Endothelial cell of umbilical vein (primary cell): Measurements from ENCODE around the gene ZDHHC11. TPM values are rescaled to one million over a fixed set of nuclear protein-coding genes. Genes with fewer than 3 reads are reported as not detected.

ENCODE experiments used
- BruUV-seq: library from RNA; stranded (reverse); fragments of 400-500 nt; replicated peaks from 2 replicates; lab custom pipeline; 2021; lab: Mats Ljungman, UMichigan
- CTCF ChIA-PET: fragments of 300-600, 350-600 bp; sonication (Branson Sonifier 250); formaldehyde crosslinking; loops from one replicate; lab custom pipeline; 2021; ENCODE audit warnings: antibody characterized with exemption, inconsistent platforms; lab: Charles Lee
- POLR2A ChIA-PET: fragments of 300-600, 350-600 bp; sonication (Branson Sonifier 250); formaldehyde crosslinking; loops from one replicate; lab custom pipeline; 2021; ENCODE audit warnings: antibody characterized with exemption, inconsistent platforms; lab: Charles Lee
- DNase-seq: peaks from one replicate; pipeline ENCODE4 v3.0.0-alpha.2; 2011; ENCODE audit warnings: low read depth, low spot score
- FAIRE-seq: peaks from 2 replicates; lab custom pipeline; 2011; peaks lifted over from hg19 to GRCh38; lab: Jason Lieb, UNC
- H2AFZ ChIP-seq: 2 replicates; pipeline ENCODE4 v1.6.0; 2012; ENCODE audit warnings: low read depth, low read length, control low read depth, inconsistent platforms
- H3K27ac ChIP-seq: 2 replicates; pipeline ENCODE4 v1.5.1; 2011; ENCODE audit warnings: low read depth, mild to moderate bottlenecking, control low read depth, low read length, moderate library complexity; ENCODE audit not compliant: insufficient read depth
- H3K27me3 ChIP-seq, 2 experiments: 2 replicates each; pipeline versions ENCODE4 v1.6.0 to v1.6.1; 2011; ENCODE audit warnings: low read length in 2 of 2, mixed read lengths in 1 of 2; ENCODE audit not compliant: control insufficient read depth in 2 of 2, insufficient read depth in 2 of 2
- H3K36me3 ChIP-seq, 2 experiments: 2 replicates in 1 of 2; 3 replicates in 1 of 2; pipeline ENCODE4 v1.5.1; 2011; ENCODE audit warnings: low read length in 2 of 2, mild to moderate bottlenecking in 1 of 2, moderate library complexity in 1 of 2; ENCODE audit not compliant: control insufficient read depth in 2 of 2, insufficient read depth in 2 of 2; ENCODE audit errors: extremely low read depth in 1 of 2
- H3K4me1 ChIP-seq: 3 replicates; pipeline ENCODE4 v1.5.1; 2011; ENCODE audit warnings: mild to moderate bottlenecking, low read length; ENCODE audit not compliant: control insufficient read depth, insufficient read depth; ENCODE audit errors: extremely low read depth
- H3K4me2 ChIP-seq: 2 replicates; pipeline ENCODE4 v1.6.1; 2011; ENCODE audit warnings: low read length, control low read depth, mixed read lengths; ENCODE audit not compliant: insufficient read depth
- H3K4me3 ChIP-seq, 3 experiments: fragments of 200-600 bp in 1 of 3; sonication (generic), shearing (Covaris generic) in 1 of 3; replicated peaks in 1 of 3; 2 replicates each; pipeline ENCODE4 v1.5.1; 2011 to 2016; ENCODE audit warnings: control low read depth in 3 of 3, low read length in 3 of 3, mild to moderate bottlenecking in 2 of 3, inconsistent platforms in 1 of 3, low read depth in 1 of 3, moderate library complexity in 1 of 3; ENCODE audit not compliant: insufficient read depth in 1 of 3
- H3K79me2 ChIP-seq: 2 replicates; pipeline ENCODE4 v1.6.0; 2012; ENCODE audit warnings: low read length, inconsistent platforms; ENCODE audit not compliant: control insufficient read depth, insufficient read depth
- H3K9ac ChIP-seq: replicated peaks from 2 replicates; pipeline ENCODE3; 2011; ENCODE audit warnings: low read length, control low read depth; ENCODE audit not compliant: insufficient read depth; ENCODE audit errors: extremely low read depth
- H3K9me1 ChIP-seq: replicated peaks from 3 replicates; pipeline ENCODE4 v1.6.0; 2011; ENCODE audit warnings: mild to moderate bottlenecking, low read length; ENCODE audit not compliant: control insufficient read depth, insufficient read depth; ENCODE audit errors: extremely low read depth
- H3K9me3 ChIP-seq: replicated peaks from 2 replicates; pipeline ENCODE4 v1.5.1; 2012; ENCODE audit warnings: low read length, inconsistent platforms; ENCODE audit not compliant: control insufficient read depth, insufficient read depth
- H4K20me1 ChIP-seq: replicated peaks from 2 replicates; pipeline ENCODE3; 2011; ENCODE audit warnings: mild to moderate bottlenecking, low read length; ENCODE audit not compliant: control insufficient read depth, insufficient read depth; ENCODE audit errors: extremely low read depth
- EZH2 ChIP-seq: IDR thresholded peaks from 2 replicates; pipeline ENCODE4 v1.6.1; 2012; ENCODE audit warnings: borderline replicate concordance, low read depth, mild to moderate bottlenecking, moderate library complexity, low read length, inconsistent platforms; ENCODE audit not compliant: severe bottlenecking
- FOS ChIP-seq: IDR thresholded peaks from 2 replicates; pipeline ENCODE4 v1.6.1; 2011; ENCODE audit warnings: mild to moderate bottlenecking, low read length, moderate library complexity, borderline replicate concordance; ENCODE audit not compliant: insufficient read depth
- GATA2 ChIP-seq: IDR thresholded peaks from 2 replicates; pipeline ENCODE4 v1.7.0; 2011; ENCODE audit warnings: low read depth, mild to moderate bottlenecking, moderate library complexity, mixed read lengths, low read length; ENCODE audit not compliant: insufficient read length, insufficient read depth
- JUN ChIP-seq: IDR thresholded peaks from 2 replicates; pipeline ENCODE4 v1.6.1; 2011; ENCODE audit warnings: borderline replicate concordance, low read depth; ENCODE audit not compliant: insufficient read length, insufficient read depth
- MYC ChIP-seq: IDR thresholded peaks from one replicate; pipeline ENCODE4 v1.6.1; 2011; ENCODE audit warnings: mild to moderate bottlenecking, low read depth, low read length
- POLR2A ChIP-seq: IDR thresholded peaks from 2 replicates; pipeline ENCODE4 v1.6.1; 2012; ENCODE audit warnings: low read depth, mild to moderate bottlenecking, control low read depth, low read length
- POLR2AphosphoS5 ChIP-seq: IDR thresholded peaks from 2 replicates; pipeline ENCODE4 v1.6.1; 2012; ENCODE audit warnings: low read depth, mild to moderate bottlenecking, control low read depth, low read length, moderate library complexity; ENCODE audit not compliant: insufficient read depth
- dilution Hi-C: fragments of 300-500 bp; cut with MboI; formaldehyde crosslinking; loops from one replicate; pipeline ENCODE4 v1.15.0; 2019; ENCODE audit warnings: low sequenced_read_pairs; ENCODE audit not compliant: extremely low pct_ligation_motif_present
- intact Hi-C: fragments of 100-400 bp; cut with micrococcal nuclease; formaldehyde crosslinking; loops from one replicate; pipeline ENCODE4 v1.10.0; 2022
- polyA plus RNA-seq, 4 experiments: library from polyadenylated mRNA; depleted of rRNA in 3 of 4; stranded (reverse) in 3 of 4; unstranded in 1 of 4; fragments of >200 nt; gene quantifications; 2 replicates each; pipeline versions ENCODE4 v1.2.1 to v1.2.3, GENCODE V29; 2011 to 2012; ENCODE audit warnings: missing spikeins in 1 of 4
- total RNA-seq: library from RNA; stranded (reverse); gene quantifications from 2 replicates; pipeline ENCODE4 v1.2.3, GENCODE V29; 2021
- TF ChIP-seq, protein P1 (sequence below): IDR thresholded peaks from 2 replicates; pipeline ENCODE4 v1.6.1; 2011; ENCODE audit not compliant: insufficient read depth, insufficient read length
- TF ChIP-seq, protein P2 (sequence below), 2 donors: IDR thresholded peaks; 1 replicate in 1 of 2; 2 replicates in 1 of 2; pipeline ENCODE4 v1.5.1; 2011; ENCODE audit warnings: low read length in 2 of 2, mild to moderate bottlenecking in 2 of 2, moderate library complexity in 2 of 2, control low read depth in 1 of 2, inconsistent platforms in 1 of 2, low read depth in 1 of 2; ENCODE audit not compliant: insufficient read depth in 1 of 2; ENCODE audit errors: extremely low read depth in 1 of 2

ZDHHC11 gene
- total and polyA plus RNA-seq, 2 donors (not counting 3 experiments of a cell fraction or from before 2014, with no cell fraction given) = 0.35 to 4.4 TPM

- dilution Hi-C loops = no loop called here
Observed at GRCh38 chr5:884345-885126, 33.8 kb upstream of the ZDHHC11 start.

More at GRCh38 chr5:884345-885126, 33.8 kb upstream of the ZDHHC11 start:
- Histone ChIP-seq H3K4me3 (no peak overlapping the region), H3K4me1 (no peaks in the 10 kb centered on the region), H3K9me1 (no peaks in the 10 kb centered on the region), H3K9ac (no peak overlapping the region), H3K36me3 (peaks cover 14 to 72% of the 10 kb centered on the region in 2 experiments), H3K79me2 (peaks cover 50% of the 10 kb centered on the region), H3K9me3 (no peaks in the 10 kb centered on the region), H2AFZ (no peak overlapping the region), H3K27me3 (no peaks in the 10 kb centered on the region), H3K4me2 (no peak overlapping the region), H3K27ac (no peak overlapping the region), H4K20me1 (no peaks in the 10 kb centered on the region)
- TF ChIP-seq JUN (no peak), EZH2 (no peak), GATA2 (no peak), MYC (no peak), POLR2A (no peak), FOS (no peak), POLR2AphosphoS5 (no peak)
- TF ChIP-seq, protein P1, sequence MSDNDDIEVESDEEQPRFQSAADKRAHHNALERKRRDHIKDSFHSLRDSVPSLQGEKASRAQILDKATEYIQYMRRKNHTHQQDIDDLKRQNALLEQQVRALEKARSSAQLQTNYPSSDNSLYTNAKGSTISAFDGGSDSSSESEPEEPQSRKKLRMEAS = no peak
- TF ChIP-seq, protein P2, sequence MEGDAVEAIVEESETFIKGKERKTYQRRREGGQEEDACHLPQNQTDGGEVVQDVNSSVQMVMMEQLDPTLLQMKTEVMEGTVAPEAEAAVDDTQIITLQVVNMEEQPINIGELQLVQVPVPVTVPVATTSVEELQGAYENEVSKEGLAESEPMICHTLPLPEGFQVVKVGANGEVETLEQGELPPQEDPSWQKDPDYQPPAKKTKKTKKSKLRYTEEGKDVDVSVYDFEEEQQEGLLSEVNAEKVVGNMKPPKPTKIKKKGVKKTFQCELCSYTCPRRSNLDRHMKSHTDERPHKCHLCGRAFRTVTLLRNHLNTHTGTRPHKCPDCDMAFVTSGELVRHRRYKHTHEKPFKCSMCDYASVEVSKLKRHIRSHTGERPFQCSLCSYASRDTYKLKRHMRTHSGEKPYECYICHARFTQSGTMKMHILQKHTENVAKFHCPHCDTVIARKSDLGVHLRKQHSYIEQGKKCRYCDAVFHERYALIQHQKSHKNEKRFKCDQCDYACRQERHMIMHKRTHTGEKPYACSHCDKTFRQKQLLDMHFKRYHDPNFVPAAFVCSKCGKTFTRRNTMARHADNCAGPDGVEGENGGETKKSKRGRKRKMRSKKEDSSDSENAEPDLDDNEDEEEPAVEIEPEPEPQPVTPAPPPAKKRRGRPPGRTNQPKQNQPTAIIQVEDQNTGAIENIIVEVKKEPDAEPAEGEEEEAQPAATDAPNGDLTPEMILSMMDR (IDR thresholded peaks at IDR 0.05; ENCODE audit: extremely low read depth in 1 of 2, insufficient read depth in 1 of 2, low read depth in 1 of 2, low read length in 2 of 2) = no peak
- intact Hi-C loops = no loop called here
- DNase-seq = no peak
- FAIRE-seq = no peak
- no TSS peak for BruUV-seq
- ChIA-PET CTCF (no interaction called here), POLR2A (interaction anchor here (0.5 kb wide), 1 partner anchor 366 kb away, joined by 3 read pairs; no protein-coding TSS in a partner anchor)
